Astrocyte (in vitro differentiated cells and primary cell): ENCODE results near the gene NDUFS8. TPM values are rescaled to one million over a fixed set of nuclear protein-coding genes. Genes with fewer than 3 reads are reported as not detected.

Experiments
- DNase-seq: peaks from one replicate; pipeline ENCODE4 v3.0.0-alpha.2; 2010; ENCODE audit warnings: low read depth
- FAIRE-seq: peaks from 2 replicates; lab custom pipeline; 2011; peaks lifted over from hg19 to GRCh38; lab: Jason Lieb, UNC
- H2AFZ ChIP-seq: 2 replicates; pipeline ENCODE4 v1.6.0; 2012; ENCODE audit warnings: low read depth, low read length, inconsistent platforms
- H3K27ac ChIP-seq: 2 replicates; pipeline ENCODE4 v1.5.1; 2011; ENCODE audit warnings: low read depth, low read length, inconsistent platforms
- H3K27me3 ChIP-seq: 2 replicates; pipeline ENCODE4 v1.6.0; 2011; ENCODE audit warnings: low read length, inconsistent platforms; ENCODE audit not compliant: insufficient read depth
- H3K36me3 ChIP-seq: 2 replicates; pipeline ENCODE4 v1.5.1; 2011; ENCODE audit warnings: low read length, inconsistent platforms; ENCODE audit not compliant: insufficient read depth
- H3K4me1 ChIP-seq: 2 replicates; pipeline ENCODE4 v1.5.1; 2011; ENCODE audit warnings: low read length, inconsistent platforms; ENCODE audit not compliant: insufficient read depth
- H3K4me2 ChIP-seq: 2 replicates; pipeline ENCODE4 v1.6.0; 2012; ENCODE audit warnings: low read length, inconsistent platforms
- H3K4me3 ChIP-seq: 2 replicates; pipeline ENCODE4 v1.5.1; 2011; ENCODE audit warnings: low read depth, mild to moderate bottlenecking, low read length, inconsistent platforms; ENCODE audit not compliant: insufficient read depth
- H3K79me2 ChIP-seq: 2 replicates; pipeline ENCODE4 v1.6.0; 2012; ENCODE audit warnings: mild to moderate bottlenecking, low read length, inconsistent platforms; ENCODE audit not compliant: insufficient read depth
- H3K9ac ChIP-seq: 2 replicates; pipeline ENCODE4 v1.6.0; 2012; ENCODE audit warnings: mild to moderate bottlenecking, low read length, inconsistent platforms
- H3K9me3 ChIP-seq: 2 replicates; pipeline ENCODE4 v1.5.1; 2012; ENCODE audit warnings: low read depth, mild to moderate bottlenecking, low read length, inconsistent platforms; ENCODE audit not compliant: insufficient read depth
- H4K20me1 ChIP-seq: 2 replicates; pipeline ENCODE4 v1.6.0; 2012; ENCODE audit warnings: low read length, inconsistent platforms; ENCODE audit not compliant: insufficient read depth
- H3K27ac Mint-ChIP-seq: one replicate; pipeline ENCODE4 v1.8.0; 2021; ENCODE audit warnings: mild to moderate bottlenecking, mixed read lengths; ENCODE audit not compliant: unreplicated experiment
- H3K27me3 Mint-ChIP-seq: one replicate; pipeline ENCODE4 v1.8.0; 2021; ENCODE audit warnings: low read depth, mixed read lengths; ENCODE audit not compliant: unreplicated experiment
- H3K36me3 Mint-ChIP-seq: one replicate; pipeline ENCODE4 v1.8.0; 2021; ENCODE audit warnings: low read depth, mixed read lengths; ENCODE audit not compliant: unreplicated experiment
- H3K4me1 Mint-ChIP-seq: one replicate; pipeline ENCODE4 v1.8.0; 2021; ENCODE audit warnings: low read depth, mixed read lengths; ENCODE audit not compliant: unreplicated experiment
- H3K4me3 Mint-ChIP-seq: one replicate; pipeline ENCODE4 v1.8.0; 2021; ENCODE audit warnings: mild to moderate bottlenecking, moderate library complexity, mixed read lengths; ENCODE audit not compliant: unreplicated experiment
- H3K9me3 Mint-ChIP-seq: one replicate; pipeline ENCODE4 v1.8.0; 2021; ENCODE audit warnings: mild to moderate bottlenecking, mixed read lengths; ENCODE audit not compliant: unreplicated experiment
- CTCF ChIP-seq: IDR thresholded peaks from 2 replicates; pipeline ENCODE4 v1.5.1; 2011; ENCODE audit warnings: low read depth, mild to moderate bottlenecking, inconsistent platforms, low read length, moderate library complexity; ENCODE audit not compliant: insufficient read depth
- EZH2 ChIP-seq: IDR thresholded peaks from 2 replicates; pipeline ENCODE4 v1.6.1; 2012; ENCODE audit warnings: mild to moderate bottlenecking, low read length, inconsistent platforms; ENCODE audit not compliant: insufficient read depth
- total RNA-seq: library from RNA; stranded (reverse); gene quantifications from 2 replicates; pipeline ENCODE4 v1.2.1, GENCODE V29; 2021

Gene NDUFS8
- total RNA-seq, 1 donor from 2014 or later: 159 TPM

GRCh38 chr11:68048681-68049508 is 18.4 kb downstream of the NDUFS8 start:
- H3K36me3 Mint-ChIP-seq: peaks cover 8% of the 10 kb centered on the region
- Histone ChIP-seq H3K4me2 (no peak overlapping the region), H3K27me3 (no peaks in the 10 kb centered on the region), H4K20me1 (peaks cover 39% of the 10 kb centered on the region), H3K79me2 (no peaks in the 10 kb centered on the region), H3K9ac (no peak overlapping the region), H3K9me3 (no peaks in the 10 kb centered on the region), H3K4me3 (no peak overlapping the region), H3K4me1 (peaks cover 7% of the 10 kb centered on the region), H2AFZ (no peak overlapping the region), H3K27ac (no peak overlapping the region), H3K36me3 (no peaks in the 10 kb centered on the region)
- TF ChIP-seq CTCF (no peak), EZH2 (no peak)
- H3K4me1 Mint-ChIP-seq: peaks cover 8% of the 10 kb centered on the region
- DNase-seq: no peak
- no peaks in the 10 kb centered on the region for H3K9me3 Mint-ChIP-seq
- H3K27me3 Mint-ChIP-seq: no peaks in the 10 kb centered on the region
- H3K4me3 Mint-ChIP-seq: no peak overlapping the region
- no peak for FAIRE-seq
- no peak overlapping the region for H3K27ac Mint-ChIP-seq

- Histone ChIP-seq H3K79me2 (no peaks in the 10 kb centered on the region), H3K4me3 (no peak overlapping the region), H3K27me3 (no peaks in the 10 kb centered on the region), H3K9me3 (no peaks in the 10 kb centered on the region), H3K27ac (no peak overlapping the region), H3K36me3 (no peaks in the 10 kb centered on the region), H3K4me1 (peaks cover 7% of the 10 kb centered on the region), H2AFZ (no peak overlapping the region), H3K9ac (no peak overlapping the region), H4K20me1 (peaks cover 32% of the 10 kb centered on the region), H3K4me2 (no peak overlapping the region)
- Mint-ChIP-seq H3K36me3 (peaks cover 12% of the 10 kb centered on the region), H3K4me3 (no peak overlapping the region), H3K27ac (no peak overlapping the region), H3K4me1 (peaks cover 8% of the 10 kb centered on the region), H3K9me3 (no peaks in the 10 kb centered on the region), H3K27me3 (no peaks in the 10 kb centered on the region)
- FAIRE-seq (no peak), DNase-seq (no peak)
- TF ChIP-seq EZH2: no peak
- TF ChIP-seq CTCF: no peak
These were observed 19.3 kb downstream of the NDUFS8 start for GRCh38 chr11:68049509-68050370.
